ENCODE data around the gene KDM5C. TPM values are rescaled to one million over a fixed set of nuclear protein-coding genes. Genes with fewer than 3 reads are reported as not detected.

The KDM5C gene
- total and polyA plus RNA-seq, 2 of the 8 experiments (the other 6 are each of a cell fraction or from before 2014, with no cell fraction given), result 42.4 to 82.2 TPM

GRCh38 chrX:53249408-53250042, 24.5 kb upstream of the KDM5C start (continued):
- TF ChIP-seq CTBP2 (IDR thresholded peaks at IDR 0.05; ENCODE audit: borderline replicate concordance, insufficient read depth, insufficient read length, low read length), result no peak
- no peak for TF ChIP-seq MAX (IDR thresholded peaks at IDR 0.05)
- no peak for TF ChIP-seq BCL11A (IDR thresholded peaks at IDR 0.05; ENCODE audit: low read depth in 2 of 2, low read length in 2 of 2)
- TF ChIP-seq YY1 (IDR thresholded peaks at IDR 0.05; ENCODE audit: low read depth, low read length), result no peak
- TF ChIP-seq HDAC2 (IDR thresholded peaks at IDR 0.05; ENCODE audit: borderline replicate concordance in 1 of 2, low read depth in 2 of 2, low read length in 2 of 2), result no peak
- no peak for TF ChIP-seq MAFK (IDR thresholded peaks at IDR 0.05; ENCODE audit: low read depth, low read length)
- no peak for TF ChIP-seq SP4 (IDR thresholded peaks at IDR 0.05; ENCODE audit: low read length)

Data from H1 (cell line).